Retinal pigment epithelial cell (primary cell): ENCODE measurements around the gene MAN1A2.

Source experiments
- DNase-seq: peaks from one replicate; pipeline ENCODE4 v3.0.0-alpha.2; 2010; ENCODE audit warnings: low read depth
- H3K4me3 ChIP-seq: 2 replicates; pipeline ENCODE4 v1.5.1; 2011; ENCODE audit warnings: mild to moderate bottlenecking, low read length, control low read depth, moderate library complexity
- CTCF ChIP-seq: conservative IDR thresholded peaks from 2 replicates; pipeline ENCODE4 v1.5.1; 2011; ENCODE audit warnings: low read depth, low read length, control low read depth, inconsistent platforms

The MAN1A2 gene

GRCh38 chr1:117371441-117372151 lies 4.3 kb downstream of the MAN1A2 start:
- H3K4me3 ChIP-seq = no peak overlapping the region
- no peak for TF ChIP-seq CTCF
- DNase-seq = no peak

- H3K4me3 ChIP-seq = no peak overlapping the region
- no peak for TF ChIP-seq CTCF
- no peak for DNase-seq
Observed at GRCh38 chr1:117372863-117373412, 5.7 kb downstream of the MAN1A2 start.

GRCh38 chr1:117373932-117374331 lies 6.7 kb downstream of the MAN1A2 start:
- TF ChIP-seq CTCF = no peak
- no peak overlapping the region for H3K4me3 ChIP-seq
- no peak for DNase-seq

GRCh38 chr1:117375327-117375726 lies 8.1 kb downstream of the MAN1A2 start:
- no peak for DNase-seq
- no peak overlapping the region for H3K4me3 ChIP-seq
- no peak for TF ChIP-seq CTCF

GRCh38 chr1:117387060-117387633 lies 19.9 kb downstream of the MAN1A2 start:
- no peak for DNase-seq
- TF ChIP-seq CTCF = no peak
- no peak overlapping the region for H3K4me3 ChIP-seq

GRCh38 chr1:117388328-117388727 lies 21.1 kb downstream of the MAN1A2 start:
- TF ChIP-seq CTCF = no peak
- DNase-seq = no peak
- H3K4me3 ChIP-seq = no peak overlapping the region

- DNase-seq = no peak
- no peak overlapping the region for H3K4me3 ChIP-seq
- no peak for TF ChIP-seq CTCF
Observed at GRCh38 chr1:117389284-117389683, 22.0 kb downstream of the MAN1A2 start.
